HG03469 (cell line): ENCODE measurements around the gene NPIPA3.
A peak's percentile ranks its signal among the peaks of the same experiment; 100 is the strongest.
"Not testable (repeated sequence)": the region's sequence is repeated elsewhere in the genome, so short reads cannot be mapped to it uniquely, and the experiment has no call there.

Experiments
- ATAC-seq: cut with Tn5 transposase; IDR thresholded peaks from one replicate; pipeline ENCODE4 v1.9.1; 2021; ENCODE audit warnings: mild to moderate bottlenecking, moderate library complexity, moderate number of reproducible peaks; ENCODE audit not compliant: unreplicated experiment

Gene NPIPA3

DNA sequence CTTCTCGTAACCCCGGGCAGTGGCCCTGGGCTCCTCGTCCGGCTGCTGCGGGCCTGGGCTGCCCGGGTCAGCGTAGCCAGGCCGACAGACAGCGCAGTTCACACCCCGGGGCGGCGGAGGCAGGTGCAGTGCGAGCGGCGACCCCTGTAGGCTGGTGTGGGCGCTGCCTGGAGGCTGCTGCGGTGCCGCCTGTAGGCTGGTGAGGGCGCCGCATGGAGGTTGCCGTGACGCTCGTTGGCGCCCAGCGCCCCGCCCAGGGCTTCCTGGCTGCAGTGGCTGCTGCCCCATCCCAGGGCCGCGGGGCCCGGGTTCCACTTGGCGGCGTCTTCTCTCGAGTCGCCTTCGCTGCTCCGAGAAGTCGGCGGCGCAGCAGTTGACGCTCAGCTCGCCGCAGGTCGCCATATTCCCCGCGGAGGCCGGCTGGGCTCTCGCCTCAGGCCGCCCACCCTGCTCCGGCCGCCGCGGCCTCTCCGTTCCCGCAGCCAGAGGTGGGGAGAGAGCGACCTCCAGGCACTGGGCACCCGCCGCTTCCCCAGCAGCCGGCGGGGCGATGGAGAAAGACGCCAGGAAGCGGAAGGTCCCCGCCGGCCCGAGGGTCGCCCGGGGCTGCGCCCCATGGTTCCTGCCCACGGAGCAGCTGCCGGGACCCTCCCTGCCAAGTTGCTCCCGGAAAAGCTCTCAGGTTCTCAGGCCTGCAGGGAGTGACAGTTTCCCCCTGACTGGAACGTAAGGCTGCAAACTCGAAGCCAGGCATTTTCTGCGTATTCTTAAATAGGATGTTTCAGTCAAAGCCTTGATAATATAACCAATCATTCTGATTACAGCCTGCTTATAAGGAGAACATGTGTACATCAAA is at the start of gene NPIPA3:
Gene NPIPA3 (plus strand): TSS at position 256 of the 856 bp plus-strand sequence. CDS start 5,533 bp downstream, outside the sequence.
- peak; percentile 96 for ATAC-seq

- peak; percentile 58 for ATAC-seq
These were observed 45.1 kb upstream of the NPIPA3 start for GRCh38 chr16:14658063-14658462.

GRCh38 chr16:14667347-14668266 is 35.6 kb upstream of the NPIPA3 start:
- no peak for ATAC-seq

GRCh38 chr16:14668556-14669223 is 34.5 kb upstream of the NPIPA3 start:
- no peak for ATAC-seq

DNA sequence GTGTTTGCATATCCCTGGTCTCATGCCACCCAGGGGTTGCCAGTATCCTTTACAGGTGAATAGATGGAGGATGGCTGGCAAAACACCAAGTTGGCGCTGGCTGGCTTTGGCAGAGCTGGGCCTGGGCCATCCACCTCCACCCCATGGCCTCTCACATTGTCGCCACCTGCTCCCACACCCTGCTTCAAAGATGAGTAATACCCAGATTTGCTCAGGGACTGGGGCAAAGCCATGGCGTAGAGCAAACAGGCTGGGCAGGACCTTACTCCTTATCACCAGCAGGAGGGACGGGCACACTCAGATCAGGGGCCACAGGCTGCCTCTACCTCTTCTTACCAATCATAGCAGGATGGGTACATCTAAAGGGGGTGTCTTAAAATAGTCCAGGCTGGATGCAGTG is 33.4 kb upstream of the NPIPA3 start:
- no peak for ATAC-seq

DNA sequence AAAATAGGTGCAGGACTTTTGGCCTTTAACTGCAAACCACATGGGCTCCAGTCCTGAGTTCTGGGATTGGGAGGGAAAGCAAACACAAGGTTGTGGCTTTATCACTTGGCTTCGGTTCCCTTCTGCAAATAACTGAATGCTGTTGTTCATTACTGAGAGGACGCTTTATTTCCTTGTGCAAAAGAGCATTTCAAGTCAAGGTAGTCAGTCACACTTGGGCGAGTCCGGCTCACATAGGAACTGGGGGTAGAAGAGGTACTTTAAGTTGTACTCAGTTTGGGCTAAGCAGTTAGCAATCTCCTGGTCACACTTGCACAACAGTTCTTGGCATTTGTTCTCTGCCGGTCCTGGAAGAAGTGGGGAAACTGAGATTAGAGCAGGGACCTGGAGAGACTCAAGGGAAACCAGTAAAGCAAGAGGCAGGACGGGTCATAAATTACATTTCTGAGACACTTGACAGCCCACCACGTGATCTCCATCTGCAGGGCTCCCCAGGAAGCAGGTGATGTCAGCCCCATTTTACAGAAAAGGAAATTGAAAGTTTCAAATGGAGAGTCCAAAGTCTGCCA is 30.7 kb upstream of the NPIPA3 start:
- no peak for ATAC-seq

GRCh38 chr16:14676633-14677032 is 26.6 kb upstream of the NPIPA3 start:
- ATAC-seq, result no peak

DNA sequence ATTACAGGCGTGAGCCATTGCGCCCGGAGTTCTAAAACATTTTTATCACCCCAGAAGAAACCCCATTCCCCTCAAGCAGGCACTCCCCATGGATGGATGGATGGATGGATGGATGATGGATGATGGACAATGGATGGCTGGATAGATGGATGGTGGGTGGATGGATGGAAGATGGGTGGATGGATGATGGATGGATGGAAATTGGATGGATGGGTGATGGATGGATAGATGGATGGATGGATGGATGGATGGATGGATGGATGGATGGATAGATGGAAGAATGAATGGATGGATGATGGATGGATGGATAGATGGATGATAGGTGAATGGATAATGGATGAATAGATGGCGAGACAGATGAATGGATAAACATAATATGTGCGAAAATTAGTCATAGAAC is 25.6 kb upstream of the NPIPA3 start:
- no peak for ATAC-seq

- no peak for ATAC-seq
These were observed 24.3 kb upstream of the NPIPA3 start for GRCh38 chr16:14678748-14679497.

- ATAC-seq, result not testable (repeated sequence)
These were observed 22.8 kb upstream of the NPIPA3 start for GRCh38 chr16:14680396-14680795.

DNA sequence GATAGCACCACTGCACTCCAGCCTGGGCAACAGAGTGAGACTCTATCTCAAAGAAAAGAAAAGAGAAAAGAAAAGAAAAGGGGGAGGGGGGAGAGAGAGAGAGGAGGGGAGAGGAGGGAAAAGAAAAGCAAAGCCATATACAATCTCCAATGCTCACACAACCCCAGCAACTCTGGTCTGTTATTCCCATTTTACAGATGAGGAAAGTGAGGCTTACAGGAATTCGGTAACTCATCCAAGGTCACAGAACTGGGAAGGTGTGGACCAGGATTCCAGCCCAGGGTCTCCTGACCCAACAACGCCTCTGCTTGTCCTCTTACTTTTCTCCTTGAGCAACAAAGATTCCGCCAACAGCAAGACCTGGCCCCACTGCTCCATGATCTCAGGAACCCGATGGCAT is 22.1 kb upstream of the NPIPA3 start:
- ATAC-seq, result no peak

- no peak for ATAC-seq
These were observed 21.1 kb upstream of the NPIPA3 start for GRCh38 chr16:14682121-14682520.

GRCh38 chr16:14685870-14686793 is 17.1 kb upstream of the NPIPA3 start:
- not testable (repeated sequence) for ATAC-seq

DNA sequence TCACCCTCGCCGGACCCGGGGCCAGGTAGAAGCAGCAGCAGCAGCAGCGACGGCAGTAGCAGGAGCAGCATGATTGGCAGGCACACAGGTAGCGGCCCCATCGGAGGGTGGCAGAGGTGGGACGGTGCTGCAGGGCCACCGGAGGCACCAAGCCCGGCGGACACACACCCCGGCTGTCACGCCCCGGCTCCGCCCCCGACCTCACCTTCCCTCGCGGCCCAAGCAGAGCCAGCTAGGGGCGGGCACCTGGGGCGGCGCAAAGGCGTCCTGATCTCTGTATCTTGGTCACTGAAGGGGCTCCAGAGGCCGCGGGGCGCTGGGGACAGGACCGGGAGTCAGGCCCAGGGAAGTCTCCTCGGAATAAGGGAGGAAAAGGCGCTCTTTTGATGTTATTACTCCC is 9.1 kb upstream of the NPIPA3 start, which contains the start of gene PLA2G10:
Gene PLA2G10 (minus strand): TSS at position 180 of the 400 bp plus-strand sequence. CDS start 79 bp downstream, at position 101.
- not testable (repeated sequence) for ATAC-seq

- ATAC-seq, result not testable (repeated sequence)
These were observed 1.4 kb upstream of the NPIPA3 start for GRCh38 chr16:14701859-14702258.

GRCh38 chr16:14702672-14703071 is 539 bp upstream of the NPIPA3 start:
- ATAC-seq, result not testable (repeated sequence)

GRCh38 chr16:14733233-14733632 is 30.0 kb downstream of the NPIPA3 start:
- ATAC-seq, result not testable (repeated sequence)

DNA sequence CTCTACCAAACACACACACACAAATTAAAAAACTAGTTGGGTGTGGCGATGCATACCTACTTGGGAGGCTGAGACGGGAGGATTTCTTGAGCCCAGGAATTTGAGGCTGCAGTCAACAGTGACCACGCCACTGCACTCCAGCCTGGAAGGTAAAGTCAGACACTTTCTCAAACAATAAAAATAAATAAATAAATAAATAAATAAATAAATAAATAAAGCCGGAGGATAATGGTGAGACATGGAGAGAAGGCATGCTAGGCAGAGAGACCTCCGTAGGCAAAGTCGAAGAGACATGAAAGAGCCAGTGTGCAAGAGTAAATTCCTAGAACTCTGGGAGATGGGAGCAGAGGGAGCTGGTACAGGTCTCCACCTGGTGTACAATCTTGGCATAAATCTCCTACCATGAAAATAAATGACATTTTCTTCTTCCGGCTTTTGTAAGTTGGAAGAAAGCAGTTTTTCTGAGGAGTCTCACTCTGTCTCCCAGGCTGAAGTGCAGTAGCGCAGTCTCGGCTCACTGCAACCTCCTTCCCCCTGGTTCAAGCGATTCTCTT is 37.7 kb downstream of the NPIPA3 start:
- ATAC-seq, result not testable (repeated sequence)
